K562 (cell line): ENCODE results near the gene NBEAL2. TPM values are rescaled to one million over a fixed set of nuclear protein-coding genes. Genes with fewer than 3 reads are reported as not detected.

Experiments used
- ATAC-seq: fragments of 200-7000 bp; cut with Tn5 transposase; 3 replicates; pipeline ENCODE4 v1.9.1; 2020; ENCODE audit warnings: moderate library complexity
- BruUV-seq: library from RNA; stranded (reverse); fragments of 400-500 nt; replicated peaks from 2 replicates; lab custom pipeline; 2021; lab: Mats Ljungman, UMichigan
- CTCF ChIA-PET: fragments of 300-600 bp; formaldehyde crosslinking; extraction: SDS; loops from one replicate; lab custom pipeline; 2021; ENCODE audit warnings: low intra/inter-chr PET ratio; lab: Yijun Ruan, JAX
- POLR2A ChIA-PET: fragments of 300-600, 350-650 bp; sonication (Branson Sonifier 250); formaldehyde crosslinking; extraction: SDS; loops from one replicate; lab custom pipeline; 2021; ENCODE audit warnings: antibody characterized with exemption, inconsistent platforms; lab: Yijun Ruan, JAX
- DNase-seq, 4 experiments: peaks; one replicate each; pipeline versions ENCODE4 v3.0.0 to v3.0.0-alpha.2; 2011 to 2018; ENCODE audit warnings: low spot score in 3 of 4, mixed read lengths in 3 of 4; ENCODE audit errors: extremely low read depth in 1 of 4
- FAIRE-seq: peaks from 2 replicates; lab custom pipeline; 2011; peaks lifted over from hg19 to GRCh38; lab: Jason Lieb, UNC
- H2AFZ ChIP-seq: 2 replicates; pipeline ENCODE4 v1.6.0; 2011; ENCODE audit warnings: low read depth, low read length, control low read depth, inconsistent platforms
- H3K27ac ChIP-seq: fragments of 200-600 bp; 3 replicates; pipeline ENCODE4 v1.8.0; 2011; ENCODE audit warnings: low read depth, mild to moderate bottlenecking, control low read depth, inconsistent platforms, low read length, moderate library complexity, mixed read lengths; ENCODE audit errors: extremely low read depth
- H3K27me3 ChIP-seq, 2 experiments: fragments of 300-600 bp in 1 of 2; 2 replicates in 1 of 2; 3 replicates in 1 of 2; pipeline versions ENCODE4 v1.6.0 to v1.8.0; 2011; ENCODE audit warnings: inconsistent platforms in 2 of 2, low read length in 2 of 2, mild to moderate bottlenecking in 1 of 2, mixed read lengths in 1 of 2, moderate library complexity in 1 of 2; ENCODE audit not compliant: control insufficient read depth in 2 of 2, insufficient read depth in 2 of 2
- H3K36me3 ChIP-seq: fragments of 300-600 bp; 3 replicates; pipeline ENCODE4 v1.8.0; 2011; ENCODE audit warnings: mild to moderate bottlenecking, low read length, inconsistent platforms; ENCODE audit not compliant: control insufficient read depth, insufficient read depth
- H3K4me1 ChIP-seq, 2 experiments: fragments of 200-600 bp in 1 of 2; replicated peaks in 1 of 2; 2 replicates in 1 of 2; 3 replicates in 1 of 2; pipeline versions ENCODE4 v1.5.1 to v1.8.0; 2011; ENCODE audit warnings: inconsistent platforms in 2 of 2, low read length in 2 of 2, mild to moderate bottlenecking in 1 of 2, mixed read lengths in 1 of 2, moderate library complexity in 1 of 2; ENCODE audit not compliant: control insufficient read depth in 2 of 2, insufficient read depth in 2 of 2
- H3K4me2 ChIP-seq: 2 replicates; pipeline ENCODE4 v1.6.1; 2011; ENCODE audit warnings: low read length, control low read depth, inconsistent platforms, mixed read lengths; ENCODE audit not compliant: insufficient read depth
- H3K4me3 ChIP-seq: fragments of 200-600 bp; sonication (generic), shearing (Covaris generic); 2 replicates; pipeline ENCODE4 v1.5.1; 2016; ENCODE audit warnings: control low read depth, inconsistent platforms
- H3K79me2 ChIP-seq: fragments of 200-600 bp; 3 replicates; pipeline ENCODE4 v1.8.0; 2011; ENCODE audit warnings: low read length, inconsistent platforms; ENCODE audit not compliant: control insufficient read depth, insufficient read depth
- H3K9ac ChIP-seq, 2 experiments: 2 replicates each; pipeline versions ENCODE4 v1.6.0 to v1.6.1; 2011; ENCODE audit warnings: low read depth in 2 of 2, low read length in 2 of 2, control low read depth in 1 of 2, inconsistent platforms in 1 of 2, mild to moderate bottlenecking in 1 of 2, mixed read lengths in 1 of 2; ENCODE audit not compliant: insufficient read depth in 1 of 2
- H3K9me1 ChIP-seq: one replicate; pipeline ENCODE4 v1.6.0; 2011; ENCODE audit warnings: inconsistent platforms, mild to moderate bottlenecking, low read length, moderate library complexity; ENCODE audit not compliant: control insufficient read depth, insufficient read depth
- H3K9me3 ChIP-seq: replicated peaks from 2 replicates; pipeline ENCODE4 v1.5.1; 2011; ENCODE audit warnings: low read depth, low read length, inconsistent platforms; ENCODE audit not compliant: control insufficient read depth, insufficient read depth
- H4K20me1 ChIP-seq: replicated peaks from 2 replicates; pipeline ENCODE4 v1.6.1; 2011; ENCODE audit warnings: low read length, inconsistent platforms, mixed read lengths; ENCODE audit not compliant: control insufficient read depth, insufficient read depth
- ATF7 ChIP-seq: fragments of 450-650 bp; IDR thresholded peaks from 2 replicates; pipeline ENCODE4 v1.7.1; 2014; ENCODE audit warnings: mild to moderate bottlenecking, moderate library complexity
- HNRNPUL1 ChIP-seq: fragments of 200-400 bp; formaldehyde crosslinking; IDR thresholded peaks from 2 replicates; pipeline ENCODE4 v1.6.1; 2017; ENCODE audit warnings: low read length
- JUND ChIP-seq, 2 experiments: IDR thresholded peaks; 2 replicates in 1 of 2; 3 replicates in 1 of 2; pipeline ENCODE4 v1.6.1; 2011; ENCODE audit warnings: borderline replicate concordance in 2 of 2, low read depth in 2 of 2, low read length in 2 of 2, improper control_type of control experiment in 1 of 2, missing biosample characterization in 1 of 2, missing genetic modification characterization in 1 of 2, missing genetic modification reagents in 1 of 2
- KDM5B ChIP-seq: fragments of 200-600 bp; sonication (generic); IDR thresholded peaks from 2 replicates; pipeline ENCODE4 v1.6.1; 2012; ENCODE audit warnings: low read depth, mild to moderate bottlenecking, moderate library complexity, low read length, control low read depth, inconsistent platforms; ENCODE audit not compliant: insufficient replicate concordance
- PRPF4 ChIP-seq: fragments of 200-400 bp; formaldehyde crosslinking; IDR thresholded peaks from one replicate; pipeline ENCODE4 v1.6.1; 2017; ENCODE audit warnings: low read length, low read depth, mild to moderate bottlenecking; ENCODE audit not compliant: insufficient read depth, poor library complexity, severe bottlenecking
- SMAD4 ChIP-seq: fragments of 250-450 bp; sonication (Bioruptor Pico); conservative IDR thresholded peaks from 2 replicates; pipeline ENCODE4 v1.8.0; 2021; ENCODE audit warnings: inconsistent platforms, mild to moderate bottlenecking, moderate library complexity
- TAF1 ChIP-seq: IDR thresholded peaks from 2 replicates; pipeline ENCODE4 v1.6.1; 2011; ENCODE audit warnings: mild to moderate bottlenecking, low read length, moderate library complexity; ENCODE audit not compliant: insufficient read depth, control insufficient read depth, severe bottlenecking; ENCODE audit errors: extremely low read depth
- ZBED1 ChIP-seq: IDR thresholded peaks from 2 replicates; pipeline ENCODE4 v1.6.1; 2014
- ZFX ChIP-seq: sonication (generic); formaldehyde crosslinking; IDR thresholded peaks from 2 replicates; pipeline ENCODE4 v1.8.0; 2022; ENCODE audit warnings: mild to moderate bottlenecking, missing genetic modification reagents, moderate library complexity
- ZSCAN29 ChIP-seq: fragments of 450-650 bp; IDR thresholded peaks from 2 replicates; pipeline ENCODE4 v1.6.1; 2017
- ZSCAN32 ChIP-seq: fragments of 450-650 bp; formaldehyde crosslinking; IDR thresholded peaks from 2 replicates; pipeline ENCODE4 v1.4.0; 2020; ENCODE audit warnings: mild to moderate bottlenecking, moderate library complexity
- whole genome bisulfite sequencing: fragments of 100-300 bp; shearing (Covaris generic); methylation state at CpG from one replicate; pipeline ENCODE4 v1.1.6; 2016; ENCODE audit warnings: low coverage, mixed read lengths; ENCODE audit not compliant: insufficient coverage; ENCODE audit errors: missing lambda C conversion rate; 5-methylcytosine and 5-hydroxymethylcytosine counted together
- in situ Hi-C: fragments of 300-500 bp; cut with MboI; formaldehyde crosslinking; loops from 4 replicates; pipeline ENCODE4 v1.15.0; 2018; ENCODE audit warnings: inconsistent platforms, mixed read lengths
- intact Hi-C: fragments of 100-400 bp; cut with micrococcal nuclease; formaldehyde crosslinking; loops from 2 replicates; pipeline ENCODE4 v1.14.2; 2022
- polyA plus RNA-seq, 8 experiments: library from polyadenylated mRNA; depleted of rRNA in 4 of 8; stranded (reverse) in 5 of 8; unstranded in 3 of 8; fragments of >200 nt; fragmentation: Nextera tagmentation in 2 of 8; fragmentation: Illumina TruSeq in 1 of 8; extraction: Ambion mirVana in 2 of 8; extraction: Trizol in 1 of 8; gene quantifications; 2 replicates each; pipeline versions ENCODE4 v1.2.1 to v1.2.3, GENCODE V29; 2011 to 2014; ENCODE audit warnings: inconsistent platforms in 1 of 8, missing spikeins in 1 of 8
- total RNA-seq, 7 experiments: library from RNA; depleted of rRNA in 6 of 7; stranded (reverse); fragments of >200 nt in 6 of 7; fragmentation: Illumina TruSeq in 2 of 7; extraction: Trizol in 2 of 7; gene quantifications; 2 replicates each; pipeline versions ENCODE4 v1.2.1 to v1.2.3, GENCODE V29; 2011 to 2021; ENCODE audit warnings: low replicate concordance in 1 of 7

Gene NBEAL2
- total and polyA plus RNA-seq, 9 of the 15 experiments (the other 6 are each of a cell fraction or from before 2014, with no cell fraction given) = 0.06 to 114 (median 29.6) TPM

DNA sequence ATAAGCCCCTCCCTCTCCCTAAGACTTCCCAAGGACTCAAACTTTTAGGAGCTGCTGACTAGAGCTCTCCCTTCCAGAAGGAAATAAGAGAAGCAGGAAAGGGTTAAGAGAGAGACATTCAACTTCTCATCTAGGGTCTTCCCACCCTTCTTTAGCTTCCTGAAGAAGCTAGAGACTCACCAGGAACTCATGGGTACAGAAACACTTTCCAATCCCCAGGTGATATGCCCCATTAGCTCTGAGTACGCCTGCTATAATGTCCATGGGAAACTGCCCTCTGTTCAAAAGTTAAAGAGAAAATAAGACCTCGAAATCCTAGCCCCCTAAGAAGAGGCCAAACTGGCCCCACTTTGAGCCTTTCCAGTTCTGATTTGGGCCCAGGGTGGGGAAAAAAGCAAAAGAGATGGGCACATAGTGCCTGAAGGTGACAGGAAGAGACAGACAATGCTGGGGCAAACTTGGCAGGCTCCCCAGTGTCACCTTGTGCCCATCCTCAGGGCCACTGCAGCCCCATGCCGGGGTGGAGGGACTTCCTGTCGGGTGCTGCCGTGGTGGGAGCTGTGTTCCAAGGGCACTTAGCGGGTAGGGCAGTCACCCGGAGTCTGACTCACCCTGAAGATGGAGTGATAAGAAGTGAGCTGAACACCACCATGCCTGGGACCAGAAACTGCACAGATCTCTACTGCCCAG is 32.5 kb upstream of the NBEAL2 start (continued):
- TF ChIP-seq KDM5B (no peak), ZBED1 (no peak), JUND (IDR thresholded peaks at IDR 0.05; ENCODE audit: borderline replicate concordance, low read depth, low read length) (peak; percentile 97), JUND (tag; IDR thresholded peaks at IDR 0.05; ENCODE audit: borderline replicate concordance, low read depth, low read length) (peak; percentile 94; the same call in 2 of the 3 replicates), SMAD4 (peak; percentile 79), ZFX (no peak), PRPF4 (no peak)
- TF ChIP-seq, all 486 proteins: peak for 58

DNA sequence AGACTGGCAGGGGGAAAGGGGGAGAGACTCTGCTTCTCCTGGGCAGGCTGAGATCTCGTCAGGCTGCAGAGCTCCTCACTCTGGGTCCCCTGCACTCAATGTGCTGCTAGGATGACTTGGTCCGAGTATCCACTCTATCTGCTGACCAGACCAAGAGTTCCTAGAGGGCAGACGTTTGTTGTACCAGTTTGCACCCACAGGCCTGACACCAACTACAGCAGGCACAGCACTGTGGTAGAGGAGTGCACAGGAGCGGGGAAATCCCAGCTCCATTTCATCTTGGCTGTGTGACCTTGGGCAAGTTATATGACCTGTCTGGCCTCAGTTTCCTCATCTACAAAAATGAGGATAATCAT is 31.9 kb upstream of the NBEAL2 start:
- Histone ChIP-seq H4K20me1 (peaks cover 80% of the 10 kb centered on the region), H3K9ac (peak overlapping the region; percentile 21 to 81; a peak in 2 of 4 replicates), H3K9me3 (no peaks in the 10 kb centered on the region), H3K4me3 (no peak overlapping the region), H3K27me3 (no peaks in the 10 kb centered on the region), H2AFZ (no peak overlapping the region), H3K36me3 (peaks cover 63% of the 10 kb centered on the region), H3K79me2 (peaks cover 97% of the 10 kb centered on the region), H3K9me1 (peaks cover 41% of the 10 kb centered on the region), H3K27ac (peak overlapping the region; percentile 61), H3K4me1 (peaks cover 49 to 74% of the 10 kb centered on the region in 2 experiments), H3K4me2 (peak overlapping the region; percentile 75)
- DNase-seq (no peak), FAIRE-seq (no peak), ATAC-seq (no peak)
- no TSS peak for BruUV-seq
- 52% methylated on average over 4 of the region's 4 CpGs for WGBS
- CTCF ChIA-PET = no interaction called here
- POLR2A ChIA-PET = interaction anchor here (0.8 to 4.0 kb wide), 14 partner anchors 8 to 356 kb away, joined by 3 to 14 read pairs (median 4); no protein-coding TSS in a partner anchor
- in situ Hi-C loops = no loop called here
- intact Hi-C loops = no loop called here
- no peak for TF ChIP-seq ATF7
- TF ChIP-seq HNRNPUL1 = no peak
- no peak for TF ChIP-seq JUND (IDR thresholded peaks at IDR 0.05; ENCODE audit: borderline replicate concordance, low read depth, low read length)
- TF ChIP-seq JUND (tag; IDR thresholded peaks at IDR 0.05; ENCODE audit: borderline replicate concordance, low read depth, low read length) = no peak
- no peak for TF ChIP-seq ZSCAN29
- TF ChIP-seq ZSCAN32 = 0 out of 2 replicates have a peak, but pooled peaks have one; percentile 0
- no peak for TF ChIP-seq TAF1
